Upper lobe of right lung (tissue), 1 donor: ENCODE measurements around the gene KRTCAP2. TPM values are rescaled to one million over a fixed set of nuclear protein-coding genes. Genes with fewer than 3 reads are reported as not detected.
"Not testable (repeated sequence)": the region's sequence is repeated elsewhere in the genome, so short reads cannot be mapped to it uniquely, and the experiment has no call there.

Source experiments
- ATAC-seq: fragments of 200-7000 bp; cut with Tn5 transposase; one replicate; pipeline ENCODE4 v1.9.1; 2020; ENCODE audit warnings: mild to moderate bottlenecking, moderate library complexity
- DNase-seq: peaks from one replicate; pipeline ENCODE4 v3.0.0-alpha.2; 2020
- H3K27ac ChIP-seq: fragments of 200-600 bp; one replicate; pipeline ENCODE4 v1.8.0; 2022
- H3K27me3 ChIP-seq: fragments of 200-600 bp; one replicate; pipeline ENCODE4 v1.8.0; 2022; ENCODE audit warnings: mild to moderate bottlenecking
- H3K36me3 ChIP-seq: fragments of 200-600 bp; one replicate; pipeline ENCODE4 v1.8.0; 2022
- H3K4me1 ChIP-seq: fragments of 200-600 bp; one replicate; pipeline ENCODE4 v1.8.0; 2022
- H3K4me3 ChIP-seq: fragments of 200-600 bp; one replicate; pipeline ENCODE4 v1.8.0; 2022; ENCODE audit warnings: mild to moderate bottlenecking
- H3K9me3 ChIP-seq: fragments of 200-600 bp; one replicate; pipeline ENCODE4 v1.8.0; 2022
- intact Hi-C: fragments of 100-400 bp; cut with DNase I; formaldehyde crosslinking; loops from one replicate; pipeline ENCODE4 v1.11.0; 2022
- total RNA-seq: library from RNA; stranded (reverse); fragmentation: NEBNext Ultra II Directional; extraction: Animal tissue kit (Norgen Biotek cat#: 25700); gene quantifications from one replicate; pipeline ENCODE4 v1.2.1, GENCODE V29; 2021
- TF ChIP-seq, protein P1 (sequence below): fragments of 200-600 bp; IDR thresholded peaks from one replicate; pipeline ENCODE4 v1.8.0; 2022; ENCODE audit warnings: antibody characterized with exemption
- donor health status: DM: no; HTN: yes; CAD: no; lungs with severe emphysema.

The KRTCAP2 gene
- total RNA-seq, 1 donor from 2014 or later: 130 TPM

DNA sequence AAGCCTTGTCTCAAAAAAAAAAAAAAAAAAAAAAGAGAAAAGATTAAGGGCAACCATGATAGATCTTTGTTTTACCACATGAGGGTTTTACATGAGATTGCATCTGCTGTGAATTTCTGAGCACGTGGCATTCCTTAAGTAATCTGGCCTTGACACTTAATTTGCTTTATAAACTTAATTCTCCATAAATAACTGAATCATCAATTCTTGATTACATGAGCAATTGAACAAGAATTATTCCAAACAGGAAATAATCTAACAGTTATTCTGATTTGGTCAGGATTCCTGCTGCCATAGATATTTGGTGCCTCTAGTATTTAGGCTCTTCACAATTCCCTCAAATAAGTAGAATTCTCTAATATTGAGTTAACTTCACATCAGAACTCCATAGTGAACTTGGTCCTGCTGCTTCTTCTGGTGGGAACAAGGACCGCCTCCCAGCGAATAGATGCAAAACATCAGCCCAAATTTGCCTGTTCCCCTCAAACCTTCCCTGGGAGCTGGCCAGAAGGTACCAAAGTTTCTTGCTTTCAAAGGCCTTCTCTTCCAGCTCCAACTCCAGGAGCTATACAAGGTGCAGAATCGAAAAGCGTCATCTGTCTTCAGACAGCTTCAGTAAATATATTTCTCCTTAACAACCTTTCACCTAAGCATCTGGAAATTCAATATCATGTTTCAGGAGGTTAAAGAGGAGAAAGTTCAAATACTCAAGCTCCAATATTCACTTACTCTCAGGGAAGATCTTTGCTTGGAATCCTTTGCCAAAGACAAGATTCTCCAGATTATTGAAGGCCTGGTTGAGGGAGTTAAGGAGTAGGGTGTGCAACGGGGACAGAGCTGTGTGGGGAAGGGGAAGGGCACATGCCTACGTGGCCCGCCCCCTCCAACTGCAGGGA is 1.0 kb downstream of the KRTCAP2 start:
- DNase-seq: no peak
- TF ChIP-seq, protein P1, sequence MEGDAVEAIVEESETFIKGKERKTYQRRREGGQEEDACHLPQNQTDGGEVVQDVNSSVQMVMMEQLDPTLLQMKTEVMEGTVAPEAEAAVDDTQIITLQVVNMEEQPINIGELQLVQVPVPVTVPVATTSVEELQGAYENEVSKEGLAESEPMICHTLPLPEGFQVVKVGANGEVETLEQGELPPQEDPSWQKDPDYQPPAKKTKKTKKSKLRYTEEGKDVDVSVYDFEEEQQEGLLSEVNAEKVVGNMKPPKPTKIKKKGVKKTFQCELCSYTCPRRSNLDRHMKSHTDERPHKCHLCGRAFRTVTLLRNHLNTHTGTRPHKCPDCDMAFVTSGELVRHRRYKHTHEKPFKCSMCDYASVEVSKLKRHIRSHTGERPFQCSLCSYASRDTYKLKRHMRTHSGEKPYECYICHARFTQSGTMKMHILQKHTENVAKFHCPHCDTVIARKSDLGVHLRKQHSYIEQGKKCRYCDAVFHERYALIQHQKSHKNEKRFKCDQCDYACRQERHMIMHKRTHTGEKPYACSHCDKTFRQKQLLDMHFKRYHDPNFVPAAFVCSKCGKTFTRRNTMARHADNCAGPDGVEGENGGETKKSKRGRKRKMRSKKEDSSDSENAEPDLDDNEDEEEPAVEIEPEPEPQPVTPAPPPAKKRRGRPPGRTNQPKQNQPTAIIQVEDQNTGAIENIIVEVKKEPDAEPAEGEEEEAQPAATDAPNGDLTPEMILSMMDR: no peak
- intact Hi-C loops: no loop called here
- Histone ChIP-seq H3K9me3 (no peaks in the 10 kb centered on the region), H3K4me1 (peaks cover 26% of the 10 kb centered on the region), H3K27ac (peak overlapping the region; percentile 88), H3K4me3 (peak overlapping the region; percentile 67), H3K27me3 (no peaks in the 10 kb centered on the region), H3K36me3 (peaks cover 30% of the 10 kb centered on the region)
- peak; percentile 5 for ATAC-seq

DNA sequence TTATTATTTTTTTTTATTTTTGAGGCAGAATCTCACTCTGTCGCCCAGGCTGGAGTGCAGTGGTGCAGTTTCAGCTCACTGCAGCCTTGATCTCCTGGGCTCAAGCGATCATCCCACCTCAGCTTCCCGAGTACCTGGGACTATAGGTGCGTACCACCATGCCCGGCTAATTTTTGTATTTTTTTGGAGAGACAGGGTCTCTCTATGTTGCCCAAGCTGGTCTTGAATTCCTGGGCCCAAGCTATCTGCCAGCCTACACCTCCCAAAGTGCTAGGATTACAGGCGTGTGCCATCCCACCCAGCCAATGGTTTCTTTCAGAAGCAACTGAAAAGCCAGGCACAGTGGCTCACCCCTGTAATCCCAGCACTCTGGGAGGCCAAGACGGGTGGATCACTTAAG is 2.3 kb downstream of the KRTCAP2 start:
- TF ChIP-seq, protein P1: no peak
- ATAC-seq (no peak), DNase-seq (no peak)
- H3K27me3 ChIP-seq: no peaks in the 10 kb centered on the region
- intact Hi-C loops: no loop called here
- H3K4me3 ChIP-seq: no peak overlapping the region
- no peaks in the 10 kb centered on the region for H3K9me3 ChIP-seq
- H3K4me1 ChIP-seq: peaks cover 24% of the 10 kb centered on the region
- no peak overlapping the region for H3K27ac ChIP-seq
- H3K36me3 ChIP-seq: peaks cover 30% of the 10 kb centered on the region

DNA sequence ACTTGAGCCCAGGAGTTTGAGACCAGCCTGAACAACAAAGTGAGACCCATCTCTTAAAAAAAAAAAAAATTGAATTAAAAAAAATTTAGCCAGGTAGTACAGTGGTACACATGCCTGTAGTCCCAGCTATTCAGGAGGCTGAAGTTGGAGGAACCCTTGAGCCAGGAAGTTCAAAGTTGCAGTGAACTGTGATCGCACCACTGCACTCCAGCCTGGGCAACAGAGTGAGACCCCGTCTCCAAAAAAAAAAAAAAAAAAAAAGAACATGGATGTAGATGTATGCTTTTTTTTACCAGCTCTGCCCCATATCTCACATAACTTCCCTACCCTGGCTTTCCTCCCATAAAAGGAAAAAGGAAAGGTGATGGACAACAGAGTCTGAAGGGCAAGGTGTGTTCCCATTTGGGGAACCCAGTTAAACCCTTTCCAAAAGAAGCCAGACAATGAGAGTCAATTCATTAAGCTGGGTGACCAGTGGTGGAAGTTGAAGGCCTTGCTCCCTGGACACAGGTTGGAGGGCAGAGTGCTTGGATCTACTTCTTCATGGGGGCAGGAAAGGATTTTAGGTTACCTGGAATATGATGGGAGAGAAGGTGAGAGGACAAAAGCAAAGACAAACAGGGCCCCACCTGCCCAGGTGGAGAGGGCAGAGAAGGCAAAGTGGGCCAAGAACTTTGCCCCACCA is 2.9 kb downstream of the KRTCAP2 start:
- Histone ChIP-seq H3K4me3 (no peak overlapping the region), H3K36me3 (peaks cover 30% of the 10 kb centered on the region), H3K9me3 (no peaks in the 10 kb centered on the region), H3K27ac (no peak overlapping the region), H3K4me1 (peaks cover 24% of the 10 kb centered on the region), H3K27me3 (no peaks in the 10 kb centered on the region)
- TF ChIP-seq, protein P1: no peak
- DNase-seq: no peak
- intact Hi-C loops: no loop called here
- ATAC-seq: no peak

DNA sequence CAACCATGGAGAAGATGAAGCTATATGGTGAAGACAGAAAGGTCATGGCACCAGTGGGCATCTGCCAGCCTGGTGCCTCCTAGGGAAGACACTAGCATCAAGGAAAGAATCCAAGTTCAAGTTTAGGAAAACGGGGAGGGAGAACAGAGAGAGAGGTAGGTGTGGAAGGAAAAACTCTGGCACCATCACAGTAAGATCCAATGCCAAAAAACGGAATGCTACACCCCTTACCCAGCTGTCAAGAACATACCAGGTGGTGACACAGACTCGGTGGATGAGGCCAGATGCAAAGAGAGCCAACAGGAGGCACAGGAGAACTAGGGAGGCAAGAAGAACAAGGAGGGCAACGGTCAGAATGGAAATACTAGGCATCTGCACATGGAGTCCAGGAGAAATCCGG is 3.6 kb downstream of the KRTCAP2 start:
- no peak for ATAC-seq
- TF ChIP-seq, protein P1: no peak
- peaks cover 24% of the 10 kb centered on the region for H3K4me1 ChIP-seq
- intact Hi-C loops: loop anchor here (5.0 kb wide), 1 partner anchor 77 kb away; no protein-coding TSS in a partner anchor
- H3K4me3 ChIP-seq: no peak overlapping the region
- no peak overlapping the region for H3K27ac ChIP-seq
- H3K36me3 ChIP-seq: peaks cover 30% of the 10 kb centered on the region
- DNase-seq: no peak
- no peaks in the 10 kb centered on the region for H3K9me3 ChIP-seq
- H3K27me3 ChIP-seq: no peaks in the 10 kb centered on the region

DNA sequence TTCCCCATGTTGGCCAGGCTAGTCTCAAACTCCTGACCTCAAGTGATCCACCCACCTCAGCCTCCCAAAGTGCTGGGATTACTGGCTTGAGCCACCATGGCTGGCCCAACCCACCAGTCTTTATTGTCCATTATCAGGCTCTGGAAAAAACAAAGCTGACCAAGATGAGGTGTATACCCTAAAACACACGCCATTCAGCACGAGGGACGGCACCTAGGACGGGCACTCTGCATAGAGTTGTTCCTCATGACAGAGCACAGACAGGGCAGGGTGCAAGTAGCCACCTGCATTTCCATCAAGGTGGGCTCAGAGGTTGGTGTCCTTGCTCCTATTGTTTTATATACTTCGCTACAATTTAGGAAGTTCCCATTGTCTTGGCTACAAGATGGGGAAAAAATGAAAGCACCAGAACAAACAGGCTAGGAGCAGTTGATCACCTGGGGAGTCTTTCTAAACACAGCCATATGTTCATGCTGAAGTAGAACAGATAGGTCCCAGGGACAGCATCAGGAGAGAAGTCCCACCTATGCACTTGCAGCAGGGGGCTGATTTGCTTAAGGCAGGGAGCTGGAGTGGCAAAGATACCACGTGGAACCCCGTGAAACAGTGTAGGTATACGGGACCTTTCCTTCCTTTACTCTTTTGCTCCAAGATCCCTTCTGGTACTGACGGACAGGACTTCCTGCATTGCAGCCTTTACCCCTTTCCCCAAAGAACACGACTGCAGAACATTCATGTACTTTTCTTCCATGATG is 4.5 kb downstream of the KRTCAP2 start:
- H3K9me3 ChIP-seq: no peaks in the 10 kb centered on the region
- H3K27me3 ChIP-seq: no peaks in the 10 kb centered on the region
- TF ChIP-seq, protein P1: no peak
- peaks cover 24% of the 10 kb centered on the region for H3K4me1 ChIP-seq
- DNase-seq (no peak), ATAC-seq (no peak)
- peaks cover 30% of the 10 kb centered on the region for H3K36me3 ChIP-seq
- H3K4me3 ChIP-seq: no peak overlapping the region
- H3K27ac ChIP-seq: no peak overlapping the region
- intact Hi-C loops: loop anchor here (5.0 kb wide), 1 partner anchor 76 kb away; no protein-coding TSS in a partner anchor

DNA sequence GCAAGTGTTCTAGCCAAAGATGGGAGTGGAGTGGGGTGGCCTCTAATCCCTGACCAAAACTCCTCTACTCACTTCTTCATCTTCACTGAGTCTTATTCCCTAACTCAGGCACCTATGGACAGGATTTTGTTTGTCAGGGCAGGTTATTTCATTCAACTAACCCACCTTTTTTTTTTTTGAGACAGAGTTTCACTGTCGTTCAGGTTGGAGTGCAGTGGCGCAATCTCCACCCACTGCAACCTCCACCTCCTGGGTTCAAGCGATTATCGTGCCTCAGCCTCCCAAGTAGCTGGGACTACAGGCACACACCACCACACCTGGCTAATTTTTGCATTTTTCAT is 5.0 kb downstream of the KRTCAP2 start:
- not testable (repeated sequence) for DNase-seq, H3K27me3 ChIP-seq, H3K4me3 ChIP-seq, H3K9me3 ChIP-seq, H3K27ac ChIP-seq, ATAC-seq
- Histone ChIP-seq H3K36me3 (peaks cover 30% of the 10 kb centered on the region), H3K4me1 (peaks cover 21% of the 10 kb centered on the region)
- intact Hi-C loops: loop anchor here (5.0 kb wide), 1 partner anchor 76 kb away; no protein-coding TSS in a partner anchor
